ENCODE measurements around the gene PLEKHM3. TPM values are rescaled to one million over a fixed set of nuclear protein-coding genes. Genes with fewer than 3 reads are reported as not detected.
A peak's percentile ranks its signal among the peaks of the same experiment; 100 is the strongest.

Gene PLEKHM3, protein sequence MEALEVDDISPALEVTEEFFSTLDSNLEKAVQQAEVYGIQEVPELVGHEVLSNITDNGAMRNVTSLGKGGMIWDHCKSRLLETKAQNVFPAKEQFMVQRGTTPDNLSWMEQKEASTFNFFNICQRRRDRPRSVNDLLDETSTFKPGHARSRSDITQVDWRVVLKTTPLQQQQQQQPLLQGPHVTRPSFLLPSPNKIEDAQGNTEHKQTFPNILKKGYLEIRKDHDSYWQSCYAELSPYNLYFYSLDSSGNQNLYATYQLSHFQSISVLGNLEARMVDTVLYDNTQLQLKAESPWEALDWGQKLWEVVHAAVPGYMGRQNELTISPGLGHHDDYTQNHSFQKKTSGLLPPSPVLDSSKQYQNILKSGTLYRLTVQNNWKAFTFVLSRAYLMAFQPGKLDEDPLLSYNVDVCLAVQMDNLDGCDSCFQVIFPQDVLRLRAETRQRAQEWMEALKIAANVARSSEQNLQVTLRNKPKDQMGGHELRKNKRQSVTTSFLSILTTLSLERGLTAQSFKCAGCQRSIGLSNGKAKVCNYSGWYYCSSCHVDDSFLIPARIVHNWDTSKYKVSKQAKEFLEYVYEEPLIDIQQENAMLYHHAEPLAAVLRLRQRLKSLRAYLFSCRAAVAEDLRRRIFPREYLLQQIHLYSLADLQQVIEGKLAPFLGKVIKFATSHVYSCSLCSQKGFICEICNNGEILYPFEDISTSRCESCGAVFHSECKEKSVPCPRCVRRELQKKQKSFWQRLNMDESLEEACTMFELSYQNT
- total RNA-seq (2014; rRNA removed; shearing (Covaris generic)) (5.6 and 8.8 TPM in 2 replicates), polyA plus RNA-seq (2016; fragmentation: Nextera tagmentation; extraction: Ambion mirVana) (3.5 and 3.9 TPM in 2 replicates)
- long read RNA-seq, partial matches to known transcripts = 0 of 2 reads
- long read RNA-seq, other reads (novel, unspliced or antisense) = 2 of 2 reads

DNA sequence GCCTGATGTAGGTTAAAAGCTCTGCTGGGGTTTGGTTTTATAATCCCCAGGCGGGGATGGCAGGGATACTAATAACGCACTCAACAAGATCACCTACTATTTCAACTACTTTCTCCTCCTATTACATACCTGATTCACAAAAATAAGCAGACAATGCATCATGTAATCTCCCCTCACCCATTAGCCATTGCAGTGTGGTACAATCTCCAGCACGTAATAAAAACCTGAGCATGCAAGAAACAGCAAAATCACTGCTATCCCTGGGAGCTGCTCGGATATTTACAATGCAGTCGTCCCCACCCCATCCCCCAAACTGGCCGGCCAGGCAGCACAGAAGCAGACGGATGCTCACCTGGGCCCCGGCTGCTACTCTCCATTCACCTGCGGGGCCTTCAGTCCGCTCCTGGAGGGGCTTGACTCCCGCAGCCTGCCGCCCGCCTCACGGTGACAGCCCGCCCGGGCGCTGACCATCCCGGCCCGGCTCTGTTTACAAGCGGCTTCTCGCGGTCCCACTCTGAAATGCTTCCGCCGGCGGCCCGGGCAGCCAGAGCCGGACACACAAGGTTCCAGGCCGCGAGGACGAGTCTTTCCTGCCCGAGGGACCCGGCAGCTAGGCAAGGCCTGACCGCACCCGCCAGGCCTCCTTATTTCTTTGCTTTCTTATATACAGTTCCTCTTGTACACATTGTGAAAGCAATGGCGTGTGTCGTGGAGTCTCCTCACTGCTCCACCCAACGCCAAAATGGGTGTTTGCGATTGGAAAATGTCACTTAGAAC, at the start of gene PLEKHM3:
Gene PLEKHM3, minus strand, starts transcription at position 491 of the 777 bp plus-strand sequence. CDS start 23,888 bp downstream, outside the sequence.
- H3K4me1 Mint-ChIP-seq = peaks cover 7% of the 10 kb centered on the region; the same call in 1 of the 3 replicates
- 0 out of 2 replicates have a peak, but pooled peaks cover 3% of the 10 kb centered on the region for H3F3A ChIP-seq (replicated peaks; ENCODE audit: low read depth)
- no peaks in the 10 kb centered on the region for H3K9me3 Mint-ChIP-seq
- H2AFZ ChIP-seq = peak within 1 kb of the TSS; percentile 100
- H3K4me3 Mint-ChIP-seq = peak within 1 kb of the TSS; percentile 87
- DNase-seq (ENCODE audit: low spot score) (peak; percentile 92), ATAC-seq (peak; percentile 98)
- no peaks in the 10 kb centered on the region for H3K27me3 ChIP-seq (ENCODE audit: insufficient read depth)
- peak within 1 kb of the TSS; percentile 91 for H3K27ac Mint-ChIP-seq
- peak within 1 kb of the TSS; percentile 94 for H3K27ac ChIP-seq (ENCODE audit: low read depth)
- no peaks in the 10 kb centered on the region for H3K36me3 Mint-ChIP-seq (ENCODE audit: low read depth)
- H4K20me1 ChIP-seq (replicated peaks; ENCODE audit: insufficient read depth) = no peaks in the 10 kb centered on the region
- H3K4me2 ChIP-seq = peak within 1 kb of the TSS; percentile 78
- peaks cover 7% of the 10 kb centered on the region for H3K27me3 Mint-ChIP-seq (ENCODE audit: insufficient read depth, low read depth, poor library complexity)
- H3K4me3 ChIP-seq = peak within 1 kb of the TSS; percentile 70
- peaks cover 5% of the 10 kb centered on the region; the same call in 1 of the 2 replicates for H3K4me1 ChIP-seq (ENCODE audit: insufficient read depth)
- TF ChIP-seq POLR2AphosphoS5 (IDR thresholded peaks at IDR 0.05; ENCODE audit: low read depth) (peak; percentile 78), CREB1 (CRISPR knock-in tag; IDR thresholded peaks at IDR 0.05; ENCODE audit: low read depth) (0 out of 2 replicates have a peak, but pooled peaks have one; percentile 15), EZH2phosphoT487 (IDR thresholded peaks at IDR 0.05; ENCODE audit: unreplicated experiment) (no peak)
- TF ChIP-seq, protein P1, sequence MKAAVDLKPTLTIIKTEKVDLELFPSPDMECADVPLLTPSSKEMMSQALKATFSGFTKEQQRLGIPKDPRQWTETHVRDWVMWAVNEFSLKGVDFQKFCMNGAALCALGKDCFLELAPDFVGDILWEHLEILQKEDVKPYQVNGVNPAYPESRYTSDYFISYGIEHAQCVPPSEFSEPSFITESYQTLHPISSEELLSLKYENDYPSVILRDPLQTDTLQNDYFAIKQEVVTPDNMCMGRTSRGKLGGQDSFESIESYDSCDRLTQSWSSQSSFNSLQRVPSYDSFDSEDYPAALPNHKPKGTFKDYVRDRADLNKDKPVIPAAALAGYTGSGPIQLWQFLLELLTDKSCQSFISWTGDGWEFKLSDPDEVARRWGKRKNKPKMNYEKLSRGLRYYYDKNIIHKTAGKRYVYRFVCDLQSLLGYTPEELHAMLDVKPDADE (IDR thresholded peaks at IDR 0.05) = peak; percentile 28; the same call in 1 of the 2 replicates
- H3K79me2 ChIP-seq (replicated peaks; ENCODE audit: insufficient read depth) = peaks cover 4% of the 10 kb centered on the region; the same call in 1 of the 2 replicates
- H3K36me3 ChIP-seq (ENCODE audit: insufficient read depth) = no peaks in the 10 kb centered on the region
- H3K9me2 ChIP-seq (ENCODE audit: insufficient read depth) = no peaks in the 10 kb centered on the region

DNA sequence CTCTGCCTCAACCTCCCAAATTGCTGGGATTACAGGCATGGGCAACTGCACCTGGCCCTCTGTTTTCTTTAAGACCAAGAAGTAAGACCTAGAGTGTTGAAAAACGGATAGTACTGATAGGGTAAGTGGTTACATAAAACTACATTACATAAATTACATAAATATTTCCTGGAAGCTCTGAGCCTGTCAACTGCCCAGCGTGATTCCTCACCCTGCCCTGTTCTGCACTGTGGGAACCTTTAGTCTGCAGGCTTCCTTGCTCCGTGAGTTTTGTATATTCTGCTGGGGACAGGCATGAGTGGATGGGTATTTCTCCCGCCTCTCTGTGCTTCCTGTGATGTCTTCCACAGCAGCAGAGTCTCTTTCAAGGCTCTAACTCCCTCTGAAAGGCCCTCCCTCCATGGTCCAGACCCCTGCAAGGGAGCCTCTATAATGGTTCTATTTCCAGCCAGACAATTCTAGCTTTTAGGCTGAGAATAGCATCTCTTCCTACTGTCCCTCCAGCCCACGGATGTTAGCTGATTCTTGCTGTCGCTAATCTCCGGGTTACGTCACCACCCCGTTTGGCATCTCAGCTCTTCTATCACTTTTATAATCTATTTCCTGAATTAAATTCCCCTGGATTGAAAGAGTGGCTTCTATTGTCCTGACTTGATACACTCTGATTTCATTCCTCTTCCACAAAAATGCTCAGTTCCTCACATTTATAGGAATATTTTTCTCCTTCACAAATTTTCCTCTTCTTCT, 49.5 kb upstream of the PLEKHM3 start:
- Histone ChIP-seq H3K79me2 (replicated peaks; ENCODE audit: insufficient read depth) (no peaks in the 10 kb centered on the region), H3K4me1 (ENCODE audit: insufficient read depth) (peaks cover 3% of the 10 kb centered on the region), H4K20me1 (replicated peaks; ENCODE audit: insufficient read depth) (no peaks in the 10 kb centered on the region), H3K9me2 (ENCODE audit: insufficient read depth) (peaks cover 8% of the 10 kb centered on the region; the same call in 1 of the 2 replicates), H3K4me2 (no peak overlapping the region), H3K27me3 (ENCODE audit: insufficient read depth) (no peaks in the 10 kb centered on the region), H3K36me3 (ENCODE audit: insufficient read depth) (no peaks in the 10 kb centered on the region), H2AFZ (peak overlapping the region; percentile 44; the same call in 1 of the 2 replicates), H3K4me3 (no peak overlapping the region), H3F3A (replicated peaks; ENCODE audit: low read depth) (no peaks in the 10 kb centered on the region), H3K27ac (ENCODE audit: low read depth) (no peak overlapping the region)
- Mint-ChIP-seq H3K36me3 (ENCODE audit: low read depth) (no peaks in the 10 kb centered on the region), H3K4me1 (peaks cover 22% of the 10 kb centered on the region), H3K9me3 (no peaks in the 10 kb centered on the region; the same call in 2 of the 3 replicates), H3K27me3 (ENCODE audit: insufficient read depth, low read depth, poor library complexity) (peaks cover 4% of the 10 kb centered on the region), H3K27ac (no peak overlapping the region), H3K4me3 (no peak overlapping the region)
- DNase-seq (ENCODE audit: low spot score) (no peak), ATAC-seq (no peak)
- TF ChIP-seq EZH2phosphoT487 (IDR thresholded peaks at IDR 0.05; ENCODE audit: unreplicated experiment) (no peak), CREB1 (CRISPR knock-in tag; IDR thresholded peaks at IDR 0.05; ENCODE audit: low read depth) (no peak), NANOG (IDR thresholded peaks at IDR 0.05; ENCODE audit: borderline replicate concordance) (no peak), JUNB (IDR thresholded peaks at IDR 0.05; ENCODE audit: unreplicated experiment) (no peak), POLR2AphosphoS5 (IDR thresholded peaks at IDR 0.05; ENCODE audit: low read depth) (no peak), STAT1 (IDR thresholded peaks at IDR 0.05; ENCODE audit: unreplicated experiment) (no peak), EZH2 (IDR thresholded peaks at IDR 0.05; ENCODE audit: low read depth, unreplicated experiment) (no peak), ZNF114 (CRISPR knock-in tag; IDR thresholded peaks at IDR 0.05) (no peak)

Data from GM23338 (cell line).